Mesendoderm (in vitro differentiated cells): Measurements from ENCODE around the gene NAP1L4.

ENCODE experiments used
- DNase-seq: peaks from one replicate; pipeline ENCODE4 v3.0.0; 2013
- H2AK5ac ChIP-seq: 2 replicates; pipeline ENCODE4 v1.6.1; 2013; ENCODE audit warnings: low read length, inconsistent platforms
- H2BK120ac ChIP-seq: 2 replicates; pipeline ENCODE4 v1.6.1; 2013; ENCODE audit warnings: low read depth, mild to moderate bottlenecking, low read length, moderate library complexity, mixed read lengths
- H2BK15ac ChIP-seq: replicated peaks from 2 replicates; pipeline ENCODE4 v1.6.1; 2013; ENCODE audit warnings: low read depth, mild to moderate bottlenecking, moderate library complexity
- H2BK5ac ChIP-seq: 2 replicates; pipeline ENCODE4 v1.6.1; 2013; ENCODE audit warnings: low read length, inconsistent platforms
- H3K18ac ChIP-seq: 2 replicates; pipeline ENCODE4 v1.6.1; 2013; ENCODE audit warnings: mild to moderate bottlenecking, low read length, mixed read lengths
- H3K23ac ChIP-seq: one replicate; pipeline ENCODE4 v1.6.1; 2013; ENCODE audit warnings: low read length
- H3K27ac ChIP-seq: 2 replicates; pipeline ENCODE4 v1.5.1; 2013; ENCODE audit warnings: low read depth, mild to moderate bottlenecking, inconsistent platforms, low read length, moderate library complexity
- H3K27me3 ChIP-seq: 2 replicates; pipeline ENCODE4 v1.6.1; 2013; ENCODE audit warnings: low read length, control low read depth, mild to moderate bottlenecking, inconsistent platforms; ENCODE audit not compliant: insufficient read depth, poor library complexity
- H3K36me3 ChIP-seq: 2 replicates; pipeline ENCODE4 v1.6.1; 2013; ENCODE audit warnings: low read length, inconsistent platforms; ENCODE audit not compliant: control insufficient read depth, insufficient read depth
- H3K4ac ChIP-seq: one replicate; pipeline ENCODE4 v1.6.1; 2013; ENCODE audit warnings: low read depth, mild to moderate bottlenecking, low read length, moderate library complexity
- H3K4me1 ChIP-seq: 2 replicates; pipeline ENCODE4 v1.6.1; 2013; ENCODE audit warnings: low read depth, low read length, inconsistent platforms; ENCODE audit not compliant: control insufficient read depth
- H3K4me2 ChIP-seq: 2 replicates; pipeline ENCODE4 v1.6.1; 2013; ENCODE audit warnings: low read length
- H3K4me3 ChIP-seq: 2 replicates; pipeline ENCODE4 v1.5.1; 2013; ENCODE audit warnings: mild to moderate bottlenecking, low read length
- H3K56ac ChIP-seq: one replicate; pipeline ENCODE4 v1.6.1; 2013; ENCODE audit warnings: low read length
- H3K79me1 ChIP-seq: 2 replicates; pipeline ENCODE4 v1.6.1; 2013; ENCODE audit warnings: low read length, inconsistent platforms
- H3K79me2 ChIP-seq: 2 replicates; pipeline ENCODE4 v1.6.1; 2013; ENCODE audit warnings: mild to moderate bottlenecking, low read length; ENCODE audit not compliant: control insufficient read depth, insufficient read depth
- H3K9ac ChIP-seq: 2 replicates; pipeline ENCODE4 v1.6.1; 2013; ENCODE audit warnings: low read length, inconsistent platforms
- H4K5ac ChIP-seq: one replicate; pipeline ENCODE4 v1.6.1; 2013; ENCODE audit warnings: low read length
- H4K8ac ChIP-seq: one replicate; pipeline ENCODE4 v1.6.1; 2013; ENCODE audit warnings: low read depth, mild to moderate bottlenecking, control low read depth, low read length, moderate library complexity
- WGBS: extraction: QIAGEN DNeasy Blood & Tissue Kit; methylation state at CpG from one replicate; pipeline ENCODE4 v1.1.7; 2013; ENCODE audit warnings: low lambda C conversion rate, missing lambda C conversion rate; ENCODE audit not compliant: insufficient coverage; ENCODE audit errors: extremely low coverage; 5-methylcytosine and 5-hydroxymethylcytosine counted together

NAP1L4 gene

DNA sequence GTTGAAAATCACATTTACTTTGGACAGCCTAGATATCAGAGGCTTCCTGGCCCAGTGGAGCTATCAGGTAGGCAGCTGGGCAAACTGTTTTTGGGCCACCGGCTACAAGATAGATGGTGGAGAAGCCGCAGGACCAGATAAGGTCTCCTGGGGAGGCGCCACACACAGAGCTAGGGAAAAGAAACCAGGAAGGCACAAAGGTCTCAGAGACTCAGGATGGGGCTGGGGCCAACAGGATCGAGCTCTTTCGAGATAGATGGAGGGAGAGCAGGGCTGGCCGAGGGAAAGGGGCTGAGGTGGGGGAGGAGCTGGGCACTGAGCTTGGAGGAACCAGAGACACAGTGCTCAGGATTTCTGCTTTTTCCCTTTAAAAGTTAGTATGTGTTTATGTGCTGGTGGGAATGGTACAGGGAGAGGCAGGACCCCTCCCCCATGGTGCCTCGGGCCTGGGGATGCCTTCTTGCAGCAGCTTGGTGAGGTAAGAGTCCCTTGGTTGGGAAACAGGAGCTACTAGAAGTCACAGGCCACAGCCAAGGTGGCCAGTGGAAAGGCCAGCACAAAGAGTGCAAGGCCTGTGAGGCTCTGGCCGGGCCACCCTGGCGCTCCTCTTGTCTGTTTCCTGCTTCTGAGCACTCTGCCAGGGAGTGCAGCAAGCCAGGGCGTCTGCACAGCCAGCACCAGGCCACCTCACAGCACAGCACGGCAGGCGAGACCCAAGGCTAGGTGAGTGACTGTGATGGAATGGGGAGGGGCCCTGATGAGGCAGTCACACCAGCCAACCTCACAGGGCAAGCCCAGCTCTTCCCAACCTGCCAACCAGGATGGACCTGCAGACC, 11.5 kb upstream of the NAP1L4 start:
- no peaks in the 10 kb centered on the region for H3K79me2 ChIP-seq
- H4K5ac ChIP-seq = no peak overlapping the region
- H3K36me3 ChIP-seq = peaks cover 25% of the 10 kb centered on the region
- H2BK5ac ChIP-seq = no peak overlapping the region
- no peak overlapping the region for H2BK120ac ChIP-seq
- H3K4me3 ChIP-seq = no peak overlapping the region
- H3K4ac ChIP-seq = no peak overlapping the region
- no CpG with 5 or more reads among the region's 12 CpGs for WGBS
- no peak overlapping the region for H4K8ac ChIP-seq
- DNase-seq = no peak
- H3K18ac ChIP-seq = no peak overlapping the region
- no peaks in the 10 kb centered on the region for H3K27me3 ChIP-seq
- H3K9ac ChIP-seq = no peak overlapping the region
- H2BK15ac ChIP-seq = no peak overlapping the region
- H3K4me1 ChIP-seq = no peaks in the 10 kb centered on the region
- no peak overlapping the region for H3K56ac ChIP-seq
- H3K79me1 ChIP-seq = no peaks in the 10 kb centered on the region
- no peak overlapping the region for H3K27ac ChIP-seq
- H2AK5ac ChIP-seq = no peak overlapping the region
- H3K4me2 ChIP-seq = no peak overlapping the region
- H3K23ac ChIP-seq = no peak overlapping the region

DNA sequence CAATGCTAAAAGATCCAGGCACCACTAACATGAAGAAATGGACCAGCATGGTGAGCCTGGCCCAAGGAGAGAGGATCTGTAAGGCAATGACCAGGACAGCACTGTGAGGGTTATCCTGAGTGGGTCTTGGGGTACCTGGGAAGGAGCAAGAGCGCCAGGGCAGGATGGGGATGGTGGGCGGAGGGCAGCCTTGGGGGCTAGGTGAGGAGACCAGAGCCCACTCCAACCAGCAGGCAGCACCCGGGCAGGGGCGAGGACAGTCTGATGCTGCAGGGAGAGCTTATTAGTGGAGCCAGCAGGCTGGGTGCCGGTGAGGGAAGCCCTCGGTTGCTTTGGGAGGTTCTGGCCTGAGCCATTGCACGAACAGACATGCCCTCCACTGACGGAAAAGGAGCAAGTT, 10.7 kb upstream of the NAP1L4 start:
- Histone ChIP-seq H3K36me3 (peaks cover 25% of the 10 kb centered on the region), H3K56ac (no peak overlapping the region), H2AK5ac (no peak overlapping the region)

DNA sequence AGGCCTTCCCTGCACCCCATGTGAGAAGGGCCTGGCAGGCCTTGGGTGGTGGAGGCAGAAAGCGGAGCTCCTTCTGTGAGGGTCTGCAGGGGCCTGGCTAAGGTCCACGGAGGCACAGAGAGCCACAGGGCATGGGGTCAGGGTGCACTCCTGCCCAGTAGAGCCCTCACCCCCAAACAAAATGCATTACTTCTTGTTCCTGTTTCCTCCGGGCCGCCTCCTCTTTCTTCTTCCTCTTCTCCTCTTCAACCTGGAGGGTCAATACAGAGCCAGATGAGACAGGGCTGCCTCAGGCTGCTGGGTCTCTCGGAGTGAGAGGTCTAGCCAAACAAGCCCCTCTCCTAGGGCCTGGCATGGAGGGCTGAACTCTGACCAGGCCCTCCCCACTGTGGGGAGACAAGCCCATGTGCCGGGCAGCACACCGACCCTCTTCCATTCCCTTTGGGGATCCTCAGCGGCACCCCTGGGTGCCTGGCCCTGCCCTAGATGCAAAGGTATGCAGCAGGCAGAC, 10.3 kb upstream of the NAP1L4 start:
- no CpG with 5 or more reads among the region's 8 CpGs for WGBS
- no peak overlapping the region for H3K4me2 ChIP-seq
- no peak for DNase-seq
- H2AK5ac ChIP-seq = no peak overlapping the region
- H3K27ac ChIP-seq = no peak overlapping the region
- H3K79me1 ChIP-seq = no peaks in the 10 kb centered on the region
- no peak overlapping the region for H2BK120ac ChIP-seq
- no peak overlapping the region for H3K4ac ChIP-seq
- no peak overlapping the region for H3K9ac ChIP-seq
- H3K23ac ChIP-seq = no peak overlapping the region
- no peak overlapping the region for H2BK5ac ChIP-seq
- H4K5ac ChIP-seq = no peak overlapping the region
- no peaks in the 10 kb centered on the region for H3K27me3 ChIP-seq
- H2BK15ac ChIP-seq = no peak overlapping the region
- H4K8ac ChIP-seq = no peak overlapping the region
- H3K4me1 ChIP-seq = no peaks in the 10 kb centered on the region
- H3K79me2 ChIP-seq = no peaks in the 10 kb centered on the region
- H3K18ac ChIP-seq = no peak overlapping the region
- H3K36me3 ChIP-seq = peaks cover 25% of the 10 kb centered on the region
- no peak overlapping the region for H3K56ac ChIP-seq
- no peak overlapping the region for H3K4me3 ChIP-seq

More for the DNA sequence above, 10.7 kb upstream of the NAP1L4 start:
- Histone ChIP-seq H2BK120ac (no peak overlapping the region), H3K23ac (no peak overlapping the region), H3K79me1 (no peaks in the 10 kb centered on the region), H3K4me3 (no peak overlapping the region), H3K18ac (no peak overlapping the region), H3K4me2 (no peak overlapping the region), H4K8ac (no peak overlapping the region), H3K9ac (no peak overlapping the region), H4K5ac (no peak overlapping the region), H3K27ac (no peak overlapping the region), H3K27me3 (no peaks in the 10 kb centered on the region), H3K4ac (no peak overlapping the region), H3K79me2 (no peaks in the 10 kb centered on the region), H2BK5ac (no peak overlapping the region), H2BK15ac (no peak overlapping the region), H3K4me1 (no peaks in the 10 kb centered on the region)
- no peak for DNase-seq
- no CpG with 5 or more reads among the region's 8 CpGs for WGBS

DNA sequence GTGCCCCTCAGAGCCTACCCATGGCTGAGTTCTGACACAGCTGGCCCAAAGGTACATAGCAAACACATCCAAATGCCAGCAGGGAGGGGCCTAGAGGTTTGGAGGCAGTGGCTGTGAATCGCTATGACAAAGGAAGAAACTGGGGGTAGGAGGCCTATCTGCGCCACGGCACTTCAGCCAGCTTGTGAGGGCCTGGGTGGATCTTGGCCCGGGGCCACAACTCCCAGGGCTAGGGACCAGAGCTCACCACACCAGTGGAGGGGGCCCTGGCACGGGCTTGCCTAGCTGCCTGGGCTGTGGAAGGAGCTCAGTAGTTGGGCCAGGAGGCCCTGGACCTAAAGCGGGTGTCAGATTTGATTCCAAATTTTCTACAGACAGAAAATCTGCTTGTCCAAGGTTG, 9.4 kb upstream of the NAP1L4 start:
- Histone ChIP-seq H3K23ac (no peak overlapping the region), H3K56ac (no peak overlapping the region), H3K79me1 (no peaks in the 10 kb centered on the region), H3K9ac (no peak overlapping the region), H3K36me3 (peaks cover 23% of the 10 kb centered on the region), H2BK5ac (no peak overlapping the region), H2AK5ac (no peak overlapping the region), H3K4ac (no peak overlapping the region), H3K18ac (no peak overlapping the region), H2BK120ac (no peak overlapping the region), H4K8ac (no peak overlapping the region), H3K4me3 (no peak overlapping the region), H3K79me2 (no peaks in the 10 kb centered on the region), H3K4me2 (no peak overlapping the region), H3K4me1 (no peaks in the 10 kb centered on the region), H3K27ac (no peak overlapping the region), H3K27me3 (no peaks in the 10 kb centered on the region), H2BK15ac (no peak overlapping the region), H4K5ac (no peak overlapping the region)
- WGBS = no CpG with 5 or more reads among the region's 6 CpGs
- DNase-seq = no peak

DNA sequence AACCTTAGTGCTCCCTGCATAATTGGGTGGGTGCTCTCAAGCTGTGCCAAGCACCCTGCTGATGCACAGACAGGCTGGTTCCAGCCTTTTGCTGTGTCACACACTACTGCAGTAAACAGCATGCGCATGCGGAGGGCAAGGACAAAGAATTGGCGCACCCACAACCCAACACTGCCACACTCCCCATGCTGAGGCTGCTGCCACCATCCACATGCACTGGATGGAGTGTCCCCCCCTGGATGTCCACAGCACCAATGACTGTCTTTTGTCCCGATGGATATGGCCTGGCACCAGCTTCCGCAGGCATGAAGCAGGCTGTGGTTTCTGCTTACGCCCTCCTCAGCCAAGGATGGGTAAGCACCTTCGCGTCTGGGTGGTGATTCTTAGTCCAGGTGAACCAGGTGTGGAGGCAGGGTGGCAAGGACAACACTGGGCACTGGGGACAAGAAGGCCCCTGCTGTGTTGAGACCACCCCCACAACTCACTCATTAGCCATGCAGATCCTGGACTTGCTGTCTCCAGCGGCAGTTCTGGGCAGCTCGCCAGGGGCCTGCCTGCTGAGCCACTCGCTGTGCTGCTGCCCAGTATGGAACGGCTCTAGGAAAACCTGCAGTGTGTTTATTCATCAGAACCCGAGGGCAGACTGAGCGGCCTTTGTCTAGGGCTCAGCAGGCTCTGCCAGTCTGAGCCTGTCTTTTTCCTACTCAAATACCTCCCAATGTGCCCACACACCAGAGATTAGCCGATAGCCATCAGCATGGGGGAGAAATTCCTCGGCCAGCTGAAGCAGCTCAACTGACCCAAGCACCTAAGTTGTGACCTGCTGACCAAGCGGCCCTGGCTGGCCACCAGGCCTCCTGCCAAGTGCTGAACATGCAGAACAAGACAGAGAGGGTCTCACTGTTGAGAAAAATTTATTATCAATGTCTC, 8.2 kb upstream of the NAP1L4 start:
- no CpG with 5 or more reads among the region's 17 CpGs for WGBS
- H3K27ac ChIP-seq = no peak overlapping the region
- no peak for DNase-seq

More for the DNA sequence above, 8.2 kb upstream of the NAP1L4 start:
- H2BK5ac ChIP-seq = no peak overlapping the region
- no peak overlapping the region for H2AK5ac ChIP-seq
- no peak overlapping the region for H3K4ac ChIP-seq
- no peaks in the 10 kb centered on the region for H3K27me3 ChIP-seq
- no peak overlapping the region for H2BK15ac ChIP-seq
- no peaks in the 10 kb centered on the region for H3K79me1 ChIP-seq
- no peak overlapping the region for H3K4me3 ChIP-seq
- no peak overlapping the region for H3K23ac ChIP-seq
- H3K4me1 ChIP-seq = no peaks in the 10 kb centered on the region
- no peak overlapping the region for H2BK120ac ChIP-seq
- H4K5ac ChIP-seq = no peak overlapping the region
- no peak overlapping the region for H3K9ac ChIP-seq
- H3K4me2 ChIP-seq = no peak overlapping the region
- H4K8ac ChIP-seq = no peak overlapping the region
- no peak overlapping the region for H3K56ac ChIP-seq
- no peaks in the 10 kb centered on the region for H3K79me2 ChIP-seq
- peaks cover 21% of the 10 kb centered on the region for H3K36me3 ChIP-seq
- H3K18ac ChIP-seq = no peak overlapping the region
